ENCODE data around the gene PARP3. TPM values are rescaled to one million over a fixed set of nuclear protein-coding genes. Genes with fewer than 3 reads are reported as not detected.

The PARP3 gene
- polyA plus RNA-seq, 1 of the 3 experiments (the other 2 are of a cell fraction): 31.1 TPM

DNA sequence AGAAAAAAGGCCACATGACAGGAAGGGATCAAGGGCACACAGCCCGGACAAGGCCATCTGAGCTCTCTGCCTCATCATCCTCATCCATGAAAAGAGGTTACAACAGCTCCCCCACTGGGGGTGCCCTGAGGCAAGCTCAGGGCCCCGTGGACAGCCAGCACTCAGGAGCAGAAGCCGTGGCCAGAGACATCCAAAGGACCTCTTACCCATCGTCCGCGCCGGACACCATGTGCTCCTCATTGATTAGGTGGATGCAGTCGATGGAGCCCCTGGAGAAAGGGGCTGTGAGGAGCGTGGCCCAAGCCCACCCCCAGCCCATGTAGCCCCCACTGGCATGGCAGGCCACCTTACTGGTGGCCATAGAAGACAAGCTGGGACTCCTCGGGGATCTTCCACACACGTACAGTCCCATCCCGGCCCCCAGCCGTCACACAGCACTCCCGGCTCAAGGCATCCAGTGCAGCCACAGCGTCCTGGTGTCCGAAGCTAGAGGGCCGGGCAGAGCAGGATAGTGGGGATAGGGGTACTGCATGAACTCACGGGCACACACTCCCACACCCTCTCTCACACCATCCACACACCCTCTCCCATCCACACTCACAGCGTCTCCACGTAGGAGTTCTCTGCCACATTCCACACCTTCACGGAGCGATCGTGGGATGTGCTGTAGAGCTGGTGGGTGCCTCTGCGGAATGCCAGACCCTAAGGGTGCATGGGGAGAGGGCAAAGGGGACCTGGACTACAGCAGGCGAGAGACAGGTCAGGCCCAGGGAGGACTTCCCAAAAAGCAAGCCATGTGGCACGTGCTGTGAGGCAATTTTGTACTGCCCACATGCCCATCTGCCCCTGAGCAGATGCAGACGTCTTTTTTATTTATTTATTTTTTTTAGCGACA, 6.9 kb upstream of the PARP3 start:
- CTCF ChIA-PET: interaction anchor here (0.6 to 1.5 kb wide), 2 partner anchors 39 to 47 kb away, joined by 3 to 5 read pairs; partner anchors contain the start of gene ABHD14B
- Histone ChIP-seq H2AFZ (ENCODE audit: low read depth) (no peak overlapping the region), H3K27me3 (ENCODE audit: insufficient read depth) (no peaks in the 10 kb centered on the region), H3K36me3 (replicated peaks in 1 of 2; ENCODE audit: control insufficient read depth in 1 of 2, insufficient read depth in 2 of 2, low read length in 1 of 2) (peaks cover 0 to 60% of the 10 kb centered on the region in 2 experiments), H3K4me3 (ENCODE audit: low read depth in 2 of 2, low read length in 1 of 2) (no peak overlapping the region), H3K9ac (no peak overlapping the region), H3K27ac (ENCODE audit: low read depth in 2 of 2, low read length in 1 of 2) (no peak overlapping the region), H4K20me1 (ENCODE audit: insufficient read depth) (0 out of 2 replicates have a peak, but pooled peaks cover 6% of the 10 kb centered on the region), H3K79me2 (ENCODE audit: insufficient read depth) (peaks cover 19% of the 10 kb centered on the region), H3K9me2 (no peaks in the 10 kb centered on the region), H3K4me1 (ENCODE audit: control insufficient read depth in 1 of 2, insufficient read depth in 2 of 2, low read depth in 1 of 2, low read length in 1 of 2) (no peaks in the 10 kb centered on the region; a peak in 1 of 4 replicates), H3F3A (replicated peaks; ENCODE audit: insufficient read depth) (no peaks in the 10 kb centered on the region), H3K9me3 (no peaks in the 10 kb centered on the region), H3K4me2 (no peak overlapping the region)
- POLR2A ChIA-PET: no interaction called here
- DNase-seq: no peak
- TF ChIP-seq JUND (IDR thresholded peaks at IDR 0.05): no peak
- no peak for TF ChIP-seq TAF1 (IDR thresholded peaks at IDR 0.05; ENCODE audit: borderline replicate concordance, low read depth, low read length)
- no peak for TF ChIP-seq CTCF (IDR thresholded peaks at IDR 0.05)
- no peak for TF ChIP-seq EP300 (IDR thresholded peaks at IDR 0.05; ENCODE audit: borderline replicate concordance in 1 of 2, low read depth in 1 of 2, low read length in 1 of 2)
- TF ChIP-seq PBX3 (IDR thresholded peaks at IDR 0.05): no peak
- TF ChIP-seq EZH2phosphoT487 (IDR thresholded peaks at IDR 0.05; ENCODE audit: borderline replicate concordance, low read depth): no peak
- no peak for TF ChIP-seq NFIC (IDR thresholded peaks at IDR 0.05; ENCODE audit: borderline replicate concordance)
- TF ChIP-seq SIN3A (IDR thresholded peaks at IDR 0.05; ENCODE audit: borderline replicate concordance, low read depth, low read length): no peak
- TF ChIP-seq RXRA (IDR thresholded peaks at IDR 0.05; ENCODE audit: borderline replicate concordance, low read depth): no peak
- no peak for TF ChIP-seq TEAD4 (IDR thresholded peaks at IDR 0.05; ENCODE audit: borderline replicate concordance, insufficient read depth)
- no peak for TF ChIP-seq CHD2 (IDR thresholded peaks at IDR 0.05; ENCODE audit: low read length, partially characterized antibody)
- TF ChIP-seq, protein P1, sequence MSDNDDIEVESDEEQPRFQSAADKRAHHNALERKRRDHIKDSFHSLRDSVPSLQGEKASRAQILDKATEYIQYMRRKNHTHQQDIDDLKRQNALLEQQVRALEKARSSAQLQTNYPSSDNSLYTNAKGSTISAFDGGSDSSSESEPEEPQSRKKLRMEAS (IDR thresholded peaks at IDR 0.05; ENCODE audit: low read depth): no peak
- TF ChIP-seq IRF3 (IDR thresholded peaks at IDR 0.05; ENCODE audit: low read depth, low read length): no peak
- TF ChIP-seq YY1 (IDR thresholded peaks at IDR 0.05; ENCODE audit: low read depth): no peak
- no peak for TF ChIP-seq FOXM1 (IDR thresholded peaks at IDR 0.05; ENCODE audit: low read depth)
- no peak for TF ChIP-seq MEF2A (IDR thresholded peaks at IDR 0.05; ENCODE audit: borderline replicate concordance, low read depth)
- TF ChIP-seq, protein P2, sequence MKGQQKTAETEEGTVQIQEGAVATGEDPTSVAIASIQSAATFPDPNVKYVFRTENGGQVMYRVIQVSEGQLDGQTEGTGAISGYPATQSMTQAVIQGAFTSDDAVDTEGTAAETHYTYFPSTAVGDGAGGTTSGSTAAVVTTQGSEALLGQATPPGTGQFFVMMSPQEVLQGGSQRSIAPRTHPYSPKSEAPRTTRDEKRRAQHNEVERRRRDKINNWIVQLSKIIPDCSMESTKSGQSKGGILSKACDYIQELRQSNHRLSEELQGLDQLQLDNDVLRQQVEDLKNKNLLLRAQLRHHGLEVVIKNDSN (IDR thresholded peaks at IDR 0.05; ENCODE audit: borderline replicate concordance, low read depth): no peak
- TF ChIP-seq GATA2 (CRISPR knock-in tag; IDR thresholded peaks at IDR 0.05): no peak
- no peak for TF ChIP-seq RCOR1 (IDR thresholded peaks at IDR 0.05; ENCODE audit: low read length)
- TF ChIP-seq TCF12 (IDR thresholded peaks at IDR 0.05): no peak
- WGBS (ENCODE audit: low lambda C conversion rate): 92% methylated on average over 26 of the region's 28 CpGs

All from SK-N-SH (cell line).